ENCODE measurements around the gene ABRAXAS1. TPM values are rescaled to one million over a fixed set of nuclear protein-coding genes. Genes with fewer than 3 reads are reported as not detected.

Gene ABRAXAS1
- total and polyA plus RNA-seq, 2 of the 8 experiments (the other 6 are each of a cell fraction or from before 2014, with no cell fraction given) = 11.4 to 32.1 TPM

GRCh38 chr4:83455281-83456183 is 29.4 kb downstream of the ABRAXAS1 start, which contains the start of the genes HELQ and MRPS18C (continued):
- 0 out of 2 replicates have a peak, but pooled peaks have one; percentile 47 for TF ChIP-seq TCF12 (IDR thresholded peaks at IDR 0.05; ENCODE audit: low read depth, low read length)
- peak; percentile 48; the same call in 1 of the 2 replicates for TF ChIP-seq RBBP5 (IDR thresholded peaks at IDR 0.05; ENCODE audit: borderline replicate concordance, low read depth, low read length)
- peak; percentile 64; the same call in 1 of the 2 replicates for TF ChIP-seq EGR1 (IDR thresholded peaks at IDR 0.05; ENCODE audit: borderline replicate concordance, low read depth, low read length)
- TF ChIP-seq EZH2 (IDR thresholded peaks at IDR 0.05; ENCODE audit: low read depth, low read length, severe bottlenecking) = no peak
- TF ChIP-seq RNF2 (IDR thresholded peaks at IDR 0.05; ENCODE audit: borderline replicate concordance, low read depth, low read length, missing control alignments, poor library complexity, severe bottlenecking) = no peak
- TF ChIP-seq ASH2L (IDR thresholded peaks at IDR 0.05; ENCODE audit: low read length) = peak; percentile 96
- TF ChIP-seq CEBPB (IDR thresholded peaks at IDR 0.05; ENCODE audit: low read depth, low read length) = no peak
- peak; percentile 98 for TF ChIP-seq CHD2 (IDR thresholded peaks at IDR 0.05; ENCODE audit: low read length)
- peak; percentile 74 for TF ChIP-seq KDM4A (IDR thresholded peaks at IDR 0.05; ENCODE audit: low read depth, low read length, severe bottlenecking)
- peak; percentile 61; the same call in 1 of the 2 replicates for TF ChIP-seq MAX (IDR thresholded peaks at IDR 0.05)
- 0 out of 2 replicates have a peak, but pooled peaks have one; percentile 40 for TF ChIP-seq CHD1 (IDR thresholded peaks at IDR 0.05; ENCODE audit: low read depth, low read length)
- peak; percentile 18 for TF ChIP-seq NANOG (IDR thresholded peaks at IDR 0.05; ENCODE audit: insufficient read depth, low read depth, low read length, poor library complexity, severe bottlenecking)
- TF ChIP-seq HDAC2 (IDR thresholded peaks at IDR 0.05; ENCODE audit: borderline replicate concordance in 1 of 2, low read depth in 2 of 2, low read length in 2 of 2) = 0 out of 4 replicates have a peak, but pooled peaks of 1 of the 2 experiments have one; percentile 38
- no peak; the same call in 1 of the 2 replicates for TF ChIP-seq SRF (IDR thresholded peaks at IDR 0.05; ENCODE audit: low read depth, low read length)
- TF ChIP-seq RFX5 (IDR thresholded peaks at IDR 0.05; ENCODE audit: borderline replicate concordance, low read depth, low read length) = no peak
- TF ChIP-seq RXRA (IDR thresholded peaks at IDR 0.05; ENCODE audit: insufficient read depth, low read depth, low read length) = no peak
- TF ChIP-seq, protein P1, sequence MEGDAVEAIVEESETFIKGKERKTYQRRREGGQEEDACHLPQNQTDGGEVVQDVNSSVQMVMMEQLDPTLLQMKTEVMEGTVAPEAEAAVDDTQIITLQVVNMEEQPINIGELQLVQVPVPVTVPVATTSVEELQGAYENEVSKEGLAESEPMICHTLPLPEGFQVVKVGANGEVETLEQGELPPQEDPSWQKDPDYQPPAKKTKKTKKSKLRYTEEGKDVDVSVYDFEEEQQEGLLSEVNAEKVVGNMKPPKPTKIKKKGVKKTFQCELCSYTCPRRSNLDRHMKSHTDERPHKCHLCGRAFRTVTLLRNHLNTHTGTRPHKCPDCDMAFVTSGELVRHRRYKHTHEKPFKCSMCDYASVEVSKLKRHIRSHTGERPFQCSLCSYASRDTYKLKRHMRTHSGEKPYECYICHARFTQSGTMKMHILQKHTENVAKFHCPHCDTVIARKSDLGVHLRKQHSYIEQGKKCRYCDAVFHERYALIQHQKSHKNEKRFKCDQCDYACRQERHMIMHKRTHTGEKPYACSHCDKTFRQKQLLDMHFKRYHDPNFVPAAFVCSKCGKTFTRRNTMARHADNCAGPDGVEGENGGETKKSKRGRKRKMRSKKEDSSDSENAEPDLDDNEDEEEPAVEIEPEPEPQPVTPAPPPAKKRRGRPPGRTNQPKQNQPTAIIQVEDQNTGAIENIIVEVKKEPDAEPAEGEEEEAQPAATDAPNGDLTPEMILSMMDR (IDR thresholded peaks at IDR 0.05; ENCODE audit: control extremely low read depth in 1 of 3, insufficient read depth in 1 of 3, low read depth in 1 of 3, low read length in 3 of 3) = peak in 1 of 3 experiments; percentile 33; a peak in 1 of 4 replicates
- TF ChIP-seq RAD21 (IDR thresholded peaks at IDR 0.05 in 1 of 2, conservative IDR thresholded peaks at IDR 0.05 in 1 of 2; ENCODE audit: low read depth in 2 of 2, low read length in 2 of 2) = peak in 1 of 2 experiments; percentile 28; a peak in 1 of 4 replicates

Measured in H1 (cell line).